H9 (cell line): ENCODE data around the gene PRKCB. TPM values are rescaled to one million over a fixed set of nuclear protein-coding genes. Genes with fewer than 3 reads are reported as not detected.

Source experiments
- DNase-seq: peaks from one replicate; pipeline ENCODE4 v3.0.0-alpha.2; 2017
- H2AFZ ChIP-seq: one replicate; pipeline ENCODE4 v1.6.1; 2013; ENCODE audit warnings: mild to moderate bottlenecking, low read length, control low read depth, moderate library complexity
- H2AK5ac ChIP-seq: 2 replicates; pipeline ENCODE4 v1.6.1; 2013; ENCODE audit warnings: low read length, control low read depth, mixed read lengths; ENCODE audit not compliant: insufficient read length
- H2BK120ac ChIP-seq: one replicate; pipeline ENCODE4 v1.6.1; 2013; ENCODE audit warnings: low read depth, mild to moderate bottlenecking, low read length, control low read depth, inconsistent platforms; ENCODE audit not compliant: poor library complexity, severe bottlenecking
- H2BK12ac ChIP-seq: 2 replicates; pipeline ENCODE4 v1.6.1; 2013; ENCODE audit warnings: low read length, control low read depth, mixed read lengths, low read depth; ENCODE audit not compliant: insufficient read length
- H2BK15ac ChIP-seq: 2 replicates; pipeline ENCODE4 v1.6.1; 2013; ENCODE audit warnings: low read depth, low read length, control low read depth
- H2BK20ac ChIP-seq: one replicate; pipeline ENCODE4 v1.6.1; 2013; ENCODE audit warnings: low read depth, mild to moderate bottlenecking, low read length, control low read depth, inconsistent platforms; ENCODE audit not compliant: poor library complexity, severe bottlenecking
- H2BK5ac ChIP-seq: 2 replicates; pipeline ENCODE4 v1.6.1; 2013; ENCODE audit warnings: low read length, control low read depth, mixed read lengths; ENCODE audit not compliant: insufficient read length
- H3K14ac ChIP-seq: 2 replicates; pipeline ENCODE4 v1.6.1; 2013; ENCODE audit warnings: low read length, control low read depth; ENCODE audit not compliant: insufficient read depth
- H3K18ac ChIP-seq: 2 replicates; pipeline ENCODE4 v1.6.1; 2013; ENCODE audit warnings: low read depth, mild to moderate bottlenecking, mixed read lengths, low read length, control low read depth; ENCODE audit not compliant: insufficient read length
- H3K23ac ChIP-seq: 2 replicates; pipeline ENCODE4 v1.6.1; 2013; ENCODE audit warnings: low read length, control low read depth, mixed read lengths, low read depth; ENCODE audit not compliant: insufficient read length
- H3K23me2 ChIP-seq: 2 replicates; pipeline ENCODE4 v1.6.1; 2013; ENCODE audit warnings: low read depth, mild to moderate bottlenecking, mixed read lengths, low read length, control low read depth; ENCODE audit not compliant: insufficient read length, poor library complexity, severe bottlenecking
- H3K27ac ChIP-seq: 2 replicates; pipeline ENCODE4 v1.5.1; 2013; ENCODE audit warnings: low read length, control low read depth, mixed read lengths, low read depth; ENCODE audit not compliant: insufficient read length
- H3K27me3 ChIP-seq: 2 replicates; pipeline ENCODE4 v1.6.1; 2013; ENCODE audit warnings: low read length, control low read depth, inconsistent platforms; ENCODE audit not compliant: insufficient read depth
- H3K4ac ChIP-seq: 2 replicates; pipeline ENCODE4 v1.6.1; 2013; ENCODE audit warnings: low read depth, mild to moderate bottlenecking, control low read depth, inconsistent platforms, low read length, moderate library complexity
- H3K4me1 ChIP-seq: 2 replicates; pipeline ENCODE4 v1.6.1; 2013; ENCODE audit warnings: low read length, control low read depth, inconsistent platforms; ENCODE audit not compliant: insufficient read depth
- H3K4me2 ChIP-seq: 2 replicates; pipeline ENCODE4 v1.6.1; 2013; ENCODE audit warnings: low read length, control low read depth, mixed read lengths; ENCODE audit not compliant: insufficient read length, insufficient read depth
- H3K56ac ChIP-seq: 2 replicates; pipeline ENCODE4 v1.6.1; 2013; ENCODE audit warnings: low read depth, mild to moderate bottlenecking, mixed read lengths, low read length, control low read depth; ENCODE audit not compliant: insufficient read length
- H3K79me1 ChIP-seq: 2 replicates; pipeline ENCODE4 v1.6.1; 2013; ENCODE audit warnings: low read depth, mild to moderate bottlenecking, moderate library complexity, low read length, control low read depth, inconsistent platforms; ENCODE audit not compliant: insufficient read depth, poor library complexity, severe bottlenecking
- H3K79me2 ChIP-seq: 2 replicates; pipeline ENCODE4 v1.6.1; 2013; ENCODE audit warnings: low read length, control low read depth, inconsistent platforms; ENCODE audit not compliant: insufficient read depth
- H3K9ac ChIP-seq: 2 replicates; pipeline ENCODE4 v1.6.1; 2013; ENCODE audit warnings: low read length, control low read depth, mixed read lengths; ENCODE audit not compliant: insufficient read length; ENCODE audit errors: extremely low read depth
- H3K9me3 ChIP-seq: one replicate; pipeline ENCODE4 v1.6.1; 2013; ENCODE audit warnings: low read depth, low read length, inconsistent platforms; ENCODE audit not compliant: control insufficient read depth
- H3T11ph ChIP-seq: one replicate; pipeline ENCODE4 v1.6.1; 2013; ENCODE audit warnings: mild to moderate bottlenecking, low read length, control low read depth, inconsistent platforms
- H4K20me1 ChIP-seq: one replicate; pipeline ENCODE4 v1.6.1; 2013; ENCODE audit not compliant: control insufficient read depth, insufficient read length, insufficient read depth
- H4K5ac ChIP-seq: 2 replicates; pipeline ENCODE4 v1.6.1; 2013; ENCODE audit warnings: low read depth, mild to moderate bottlenecking, mixed read lengths, low read length, control low read depth; ENCODE audit not compliant: insufficient read length
- H4K8ac ChIP-seq: replicated peaks from 2 replicates; pipeline ENCODE4 v1.6.1; 2013; ENCODE audit warnings: low read length, control low read depth, mixed read lengths, low read depth; ENCODE audit not compliant: insufficient read length
- H4K91ac ChIP-seq: 2 replicates; pipeline ENCODE4 v1.6.1; 2013; ENCODE audit warnings: low read depth, mild to moderate bottlenecking, moderate library complexity, mixed read lengths, low read length, control low read depth; ENCODE audit not compliant: insufficient read length
- H3K27ac Mint-ChIP-seq, 3 experiments: 2 replicates in 2 of 3; 3 replicates in 1 of 3; pipeline ENCODE4 v1.8.0; 2020 to 2021; ENCODE audit warnings: mixed read lengths in 3 of 3, mild to moderate bottlenecking in 1 of 3, moderate library complexity in 1 of 3
- H3K27me3 Mint-ChIP-seq: 2 replicates; pipeline ENCODE4 v1.8.0; 2021; ENCODE audit warnings: low read depth, mild to moderate bottlenecking, moderate library complexity, mixed read lengths
- H3K36me3 Mint-ChIP-seq, 3 experiments: 2 replicates in 2 of 3; 3 replicates in 1 of 3; pipeline ENCODE4 v1.8.0; 2020 to 2021; ENCODE audit warnings: low read depth in 3 of 3, mixed read lengths in 3 of 3; ENCODE audit not compliant: insufficient read depth in 1 of 3
- H3K4me1 Mint-ChIP-seq, 2 experiments: 2 replicates each; pipeline ENCODE4 v1.8.0; 2020; ENCODE audit warnings: mixed read lengths in 2 of 2
- H3K4me3 Mint-ChIP-seq, 2 experiments: 2 replicates in 1 of 2; 3 replicates in 1 of 2; pipeline ENCODE4 v1.8.0; 2020 to 2021; ENCODE audit warnings: mild to moderate bottlenecking in 2 of 2, mixed read lengths in 2 of 2, moderate library complexity in 1 of 2
- H3K9me3 Mint-ChIP-seq, 2 experiments: 2 replicates in 1 of 2; 3 replicates in 1 of 2; pipeline ENCODE4 v1.8.0; 2020; ENCODE audit warnings: mild to moderate bottlenecking in 2 of 2, mixed read lengths in 2 of 2, moderate library complexity in 1 of 2
- WGBS: extraction: QIAGEN DNeasy Blood & Tissue Kit; methylation state at CpG from one replicate; pipeline ENCODE4 v1.1.7; 2013; ENCODE audit warnings: missing lambda C conversion rate, low lambda C conversion rate, mixed read lengths; ENCODE audit not compliant: insufficient read length; ENCODE audit errors: extremely low coverage; 5-methylcytosine and 5-hydroxymethylcytosine counted together
- total RNA-seq: library from RNA; stranded (reverse); gene quantifications from 2 replicates; pipeline ENCODE4 v1.2.1, GENCODE V29; 2021
- TF ChIP-seq, protein P1 (sequence below): fragments of 200-600 bp; sonication (generic); conservative IDR thresholded peaks from 3 replicates; pipeline ENCODE4 v1.8.0; 2021; ENCODE audit warnings: antibody characterized with exemption, mild to moderate bottlenecking

PRKCB gene
- total RNA-seq, 1 experiment from 2014 or later, result 7.0 TPM

DNA sequence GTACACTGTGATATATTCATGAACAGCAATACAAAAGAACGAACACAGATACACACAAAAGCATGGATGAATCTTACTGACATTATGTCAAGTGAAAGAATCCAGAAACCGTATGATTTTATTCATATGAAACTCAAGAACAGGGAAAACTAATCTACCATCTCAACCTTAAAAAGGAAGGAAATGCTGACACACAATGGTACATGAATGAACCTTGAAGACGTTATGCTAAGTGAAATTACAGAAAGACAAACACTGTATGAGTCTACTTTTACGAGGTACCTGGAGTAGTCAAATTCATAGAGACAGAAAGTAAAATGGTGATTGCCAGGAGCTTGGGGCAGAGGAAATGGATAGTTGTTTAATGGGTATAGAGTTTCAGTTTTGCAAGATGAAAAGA is 8.7 kb upstream of the PRKCB start:
- no peak overlapping the region for H2BK20ac ChIP-seq
- H3K27me3 ChIP-seq, result no peaks in the 10 kb centered on the region
- no peak overlapping the region for H4K91ac ChIP-seq
- H3K4ac ChIP-seq, result no peak overlapping the region
- H4K8ac ChIP-seq, result no peak overlapping the region
- no CpG with 5 or more reads among the region's 4 CpGs for WGBS
- H3K9me3 ChIP-seq, result no peaks in the 10 kb centered on the region
- no peak overlapping the region for H2AFZ ChIP-seq
- DNase-seq, result no peak
- no peaks in the 10 kb centered on the region for H3K4me1 ChIP-seq
- H3K56ac ChIP-seq, result no peak overlapping the region
- no peak overlapping the region for H4K5ac ChIP-seq
- H3K9ac ChIP-seq, result no peak overlapping the region
- no peak overlapping the region for H3K4me3 Mint-ChIP-seq
- H3K4me2 ChIP-seq, result no peak overlapping the region
- H2BK12ac ChIP-seq, result no peak overlapping the region
- no peaks in the 10 kb centered on the region for H3K79me2 ChIP-seq
- no peak overlapping the region for H3K14ac ChIP-seq
- H3K23ac ChIP-seq, result no peak overlapping the region
- no peak overlapping the region for H2AK5ac ChIP-seq
- no peak overlapping the region for H2BK5ac ChIP-seq
- no peak overlapping the region for H3T11ph ChIP-seq
- H3K27me3 Mint-ChIP-seq, result peaks cover 41% of the 10 kb centered on the region
- no peak overlapping the region for H2BK120ac ChIP-seq
- TF ChIP-seq, protein P1, sequence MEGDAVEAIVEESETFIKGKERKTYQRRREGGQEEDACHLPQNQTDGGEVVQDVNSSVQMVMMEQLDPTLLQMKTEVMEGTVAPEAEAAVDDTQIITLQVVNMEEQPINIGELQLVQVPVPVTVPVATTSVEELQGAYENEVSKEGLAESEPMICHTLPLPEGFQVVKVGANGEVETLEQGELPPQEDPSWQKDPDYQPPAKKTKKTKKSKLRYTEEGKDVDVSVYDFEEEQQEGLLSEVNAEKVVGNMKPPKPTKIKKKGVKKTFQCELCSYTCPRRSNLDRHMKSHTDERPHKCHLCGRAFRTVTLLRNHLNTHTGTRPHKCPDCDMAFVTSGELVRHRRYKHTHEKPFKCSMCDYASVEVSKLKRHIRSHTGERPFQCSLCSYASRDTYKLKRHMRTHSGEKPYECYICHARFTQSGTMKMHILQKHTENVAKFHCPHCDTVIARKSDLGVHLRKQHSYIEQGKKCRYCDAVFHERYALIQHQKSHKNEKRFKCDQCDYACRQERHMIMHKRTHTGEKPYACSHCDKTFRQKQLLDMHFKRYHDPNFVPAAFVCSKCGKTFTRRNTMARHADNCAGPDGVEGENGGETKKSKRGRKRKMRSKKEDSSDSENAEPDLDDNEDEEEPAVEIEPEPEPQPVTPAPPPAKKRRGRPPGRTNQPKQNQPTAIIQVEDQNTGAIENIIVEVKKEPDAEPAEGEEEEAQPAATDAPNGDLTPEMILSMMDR, result no peak
- H3K4me1 Mint-ChIP-seq, result no peaks in the 10 kb centered on the region; a peak in 2 of 4 replicates
- H3K79me1 ChIP-seq, result no peaks in the 10 kb centered on the region
- H4K20me1 ChIP-seq, result no peaks in the 10 kb centered on the region
- H3K18ac ChIP-seq, result no peak overlapping the region
- no peak overlapping the region for H2BK15ac ChIP-seq
- no peak overlapping the region for H3K27ac ChIP-seq
- H3K27ac Mint-ChIP-seq, result no peak overlapping the region
- peaks cover 15 to 16% of the 10 kb centered on the region in 2 experiments; a peak in 4 of 5 replicates for H3K9me3 Mint-ChIP-seq
- no peaks in the 10 kb centered on the region for H3K23me2 ChIP-seq
- no peaks in the 10 kb centered on the region; a peak in 2 of 7 replicates for H3K36me3 Mint-ChIP-seq
